ENCODE data around the gene KCTD21.

KCTD21 gene

DNA sequence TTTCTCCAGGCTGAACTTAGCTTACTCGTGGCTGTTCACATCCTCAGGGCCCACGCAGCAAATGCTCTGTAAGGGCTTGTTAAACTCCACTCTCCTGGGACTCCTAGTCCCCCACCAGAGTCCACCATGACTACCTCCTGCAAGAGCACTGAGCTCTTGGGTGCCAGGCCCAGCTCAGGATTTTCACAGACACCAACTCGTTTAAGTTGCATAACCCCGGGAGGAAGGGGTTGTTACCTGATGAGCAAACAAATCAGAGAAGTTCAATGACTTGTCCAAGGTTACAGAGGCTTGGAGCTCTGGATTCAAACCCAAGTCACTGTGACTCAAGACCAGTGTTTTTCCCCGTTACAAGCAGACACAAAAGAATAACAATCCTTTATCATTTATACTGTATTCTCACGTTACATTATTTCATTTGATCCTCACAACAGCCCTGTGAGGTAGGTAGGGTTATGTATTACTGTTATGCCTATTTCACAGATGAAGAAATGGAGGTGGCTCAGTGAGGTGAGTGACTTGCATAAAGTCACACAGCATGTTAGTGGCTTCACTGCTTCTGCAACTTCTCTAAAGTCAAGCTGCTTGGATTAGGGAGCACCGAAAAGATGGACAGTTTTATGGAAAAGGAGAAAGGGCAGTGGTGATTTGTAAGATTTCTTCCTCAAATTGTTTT lies 17.4 kb downstream of the KCTD21 start:
- Histone ChIP-seq H3K9ac (ENCODE audit: low read depth, low read length, poor library complexity, severe bottlenecking) (no peak overlapping the region), H3K4me2 (ENCODE audit: low read depth, low read length, poor library complexity, severe bottlenecking) (no peak overlapping the region), H3K4me1 (ENCODE audit: insufficient read depth, low read length, poor library complexity, severe bottlenecking) (no peaks in the 10 kb centered on the region), H3K4me3 (ENCODE audit: low read length, poor library complexity, severe bottlenecking) (no peak overlapping the region), H4K20me1 (ENCODE audit: insufficient read depth, low read length, poor library complexity, severe bottlenecking) (no peaks in the 10 kb centered on the region), H3K79me2 (ENCODE audit: insufficient read depth, low read length) (no peaks in the 10 kb centered on the region), H3F3A (ENCODE audit: low read depth) (no peaks in the 10 kb centered on the region), H3K27me3 (ENCODE audit: insufficient read depth, low read length, poor library complexity, severe bottlenecking) (no peaks in the 10 kb centered on the region), H2AFZ (ENCODE audit: low read length) (no peak overlapping the region), H3K9me3 (ENCODE audit: insufficient read depth, low read depth, low read length) (no peaks in the 10 kb centered on the region), H3K9me2 (replicated peaks; ENCODE audit: low read depth, low read length) (no peaks in the 10 kb centered on the region), H3K36me3 (ENCODE audit: insufficient read depth, low read length) (no peaks in the 10 kb centered on the region)
- TF ChIP-seq EZH2phosphoT487 (IDR thresholded peaks at IDR 0.05; ENCODE audit: borderline replicate concordance): no peak
- TF ChIP-seq, protein P1, sequence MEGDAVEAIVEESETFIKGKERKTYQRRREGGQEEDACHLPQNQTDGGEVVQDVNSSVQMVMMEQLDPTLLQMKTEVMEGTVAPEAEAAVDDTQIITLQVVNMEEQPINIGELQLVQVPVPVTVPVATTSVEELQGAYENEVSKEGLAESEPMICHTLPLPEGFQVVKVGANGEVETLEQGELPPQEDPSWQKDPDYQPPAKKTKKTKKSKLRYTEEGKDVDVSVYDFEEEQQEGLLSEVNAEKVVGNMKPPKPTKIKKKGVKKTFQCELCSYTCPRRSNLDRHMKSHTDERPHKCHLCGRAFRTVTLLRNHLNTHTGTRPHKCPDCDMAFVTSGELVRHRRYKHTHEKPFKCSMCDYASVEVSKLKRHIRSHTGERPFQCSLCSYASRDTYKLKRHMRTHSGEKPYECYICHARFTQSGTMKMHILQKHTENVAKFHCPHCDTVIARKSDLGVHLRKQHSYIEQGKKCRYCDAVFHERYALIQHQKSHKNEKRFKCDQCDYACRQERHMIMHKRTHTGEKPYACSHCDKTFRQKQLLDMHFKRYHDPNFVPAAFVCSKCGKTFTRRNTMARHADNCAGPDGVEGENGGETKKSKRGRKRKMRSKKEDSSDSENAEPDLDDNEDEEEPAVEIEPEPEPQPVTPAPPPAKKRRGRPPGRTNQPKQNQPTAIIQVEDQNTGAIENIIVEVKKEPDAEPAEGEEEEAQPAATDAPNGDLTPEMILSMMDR (conservative IDR thresholded peaks at IDR 0.05; ENCODE audit: low read length): no peak

DNA sequence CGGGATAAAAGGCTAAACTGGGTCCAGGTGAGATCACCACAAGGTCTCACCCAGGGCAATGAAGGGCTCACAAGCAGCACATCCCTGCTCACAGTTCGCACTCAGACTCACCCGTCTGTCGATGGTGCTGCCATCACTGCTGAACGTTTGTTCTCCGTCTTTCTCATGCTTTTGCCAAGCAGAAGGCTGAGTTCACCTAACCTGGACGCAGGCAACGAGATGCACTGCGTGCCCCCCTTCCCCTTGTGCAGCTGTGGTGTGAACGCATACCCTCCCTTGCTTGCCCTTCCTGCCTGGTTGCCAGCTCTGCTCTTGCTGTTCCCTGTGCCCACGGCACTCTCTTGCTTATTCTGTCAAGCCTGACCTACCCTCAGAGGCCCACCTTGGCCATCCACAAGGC lies 18.0 kb downstream of the KCTD21 start:
- Histone ChIP-seq H3K4me3 (ENCODE audit: low read length, poor library complexity, severe bottlenecking) (no peak overlapping the region), H3F3A (ENCODE audit: low read depth) (no peaks in the 10 kb centered on the region), H3K9me3 (ENCODE audit: insufficient read depth, low read depth, low read length) (no peaks in the 10 kb centered on the region), H3K4me2 (ENCODE audit: low read depth, low read length, poor library complexity, severe bottlenecking) (no peak overlapping the region), H3K9ac (ENCODE audit: low read depth, low read length, poor library complexity, severe bottlenecking) (no peak overlapping the region), H3K4me1 (ENCODE audit: insufficient read depth, low read length, poor library complexity, severe bottlenecking) (no peaks in the 10 kb centered on the region), H2AFZ (ENCODE audit: low read length) (no peak overlapping the region), H3K79me2 (ENCODE audit: insufficient read depth, low read length) (no peaks in the 10 kb centered on the region), H3K27me3 (ENCODE audit: insufficient read depth, low read length, poor library complexity, severe bottlenecking) (no peaks in the 10 kb centered on the region), H4K20me1 (ENCODE audit: insufficient read depth, low read length, poor library complexity, severe bottlenecking) (no peaks in the 10 kb centered on the region), H3K9me2 (replicated peaks; ENCODE audit: low read depth, low read length) (no peaks in the 10 kb centered on the region), H3K36me3 (ENCODE audit: insufficient read depth, low read length) (no peaks in the 10 kb centered on the region)
- TF ChIP-seq, protein P1 (conservative IDR thresholded peaks at IDR 0.05; ENCODE audit: low read length): no peak

DNA sequence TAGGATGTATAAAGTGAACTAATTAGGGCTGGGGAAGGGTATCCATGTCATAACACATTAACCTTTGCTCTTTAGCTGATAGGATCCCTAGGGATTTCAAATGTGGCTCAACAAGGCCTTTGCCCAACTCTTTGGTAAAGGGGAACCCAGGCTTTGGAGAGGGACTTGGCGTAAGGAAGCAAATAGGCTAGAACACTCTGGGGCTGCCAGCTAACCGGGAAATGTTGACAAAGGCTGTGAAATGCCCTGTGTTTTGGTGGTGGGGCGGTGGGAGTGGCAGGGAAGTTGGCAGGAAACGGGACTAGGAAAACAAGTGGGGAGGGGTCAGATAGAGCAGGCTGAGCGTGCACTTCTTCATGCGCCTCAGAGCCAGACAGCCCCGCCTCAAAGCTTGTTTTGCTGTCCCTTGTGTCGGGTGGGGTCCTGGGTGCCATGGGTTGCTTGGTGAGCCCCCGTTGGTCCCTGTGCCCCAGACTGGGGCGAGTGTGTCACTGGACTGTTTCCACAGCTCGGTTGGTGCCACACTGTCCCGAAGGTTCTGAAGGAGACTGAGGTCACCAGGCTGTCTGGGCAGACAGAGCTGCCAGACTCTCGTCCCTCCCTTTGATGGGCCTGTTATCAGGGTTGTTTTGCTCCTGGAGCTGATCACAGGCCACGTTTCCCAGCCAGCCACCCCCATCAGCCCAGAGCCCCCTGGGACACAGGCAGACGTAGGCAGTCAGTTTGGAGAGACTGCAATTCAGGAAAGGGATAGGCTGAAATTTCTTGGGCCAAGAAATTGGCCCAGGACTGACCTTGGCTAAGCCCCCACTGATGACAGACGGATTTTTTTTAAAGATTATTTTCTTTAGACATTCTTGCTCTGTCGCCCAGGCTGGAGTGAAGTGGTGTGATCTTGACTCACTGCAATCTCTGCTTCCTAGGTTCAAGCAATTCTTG lies 19.6 kb downstream of the KCTD21 start:
- Histone ChIP-seq H3K4me3 (ENCODE audit: low read length, poor library complexity, severe bottlenecking) (no peak overlapping the region), H3K4me2 (ENCODE audit: low read depth, low read length, poor library complexity, severe bottlenecking) (no peak overlapping the region), H3K9me2 (replicated peaks; ENCODE audit: low read depth, low read length) (no peaks in the 10 kb centered on the region), H3K27me3 (ENCODE audit: insufficient read depth, low read length, poor library complexity, severe bottlenecking) (no peaks in the 10 kb centered on the region), H3K36me3 (ENCODE audit: insufficient read depth, low read length) (no peaks in the 10 kb centered on the region), H3K9me3 (ENCODE audit: insufficient read depth, low read depth, low read length) (no peaks in the 10 kb centered on the region), H4K20me1 (ENCODE audit: insufficient read depth, low read length, poor library complexity, severe bottlenecking) (no peaks in the 10 kb centered on the region), H3F3A (ENCODE audit: low read depth) (no peaks in the 10 kb centered on the region), H3K4me1 (ENCODE audit: insufficient read depth, low read length, poor library complexity, severe bottlenecking) (no peaks in the 10 kb centered on the region), H2AFZ (ENCODE audit: low read length) (no peak overlapping the region), H3K9ac (ENCODE audit: low read depth, low read length, poor library complexity, severe bottlenecking) (no peak overlapping the region), H3K79me2 (ENCODE audit: insufficient read depth, low read length) (no peaks in the 10 kb centered on the region)
- TF ChIP-seq, protein P1 (conservative IDR thresholded peaks at IDR 0.05; ENCODE audit: low read length): no peak
- no peak for TF ChIP-seq EZH2phosphoT487 (IDR thresholded peaks at IDR 0.05; ENCODE audit: borderline replicate concordance)

Data from Loucy (cell line).